ENCODE measurements around the gene XCL1. TPM values are rescaled to one million over a fixed set of nuclear protein-coding genes. Genes with fewer than 3 reads are reported as not detected.

The XCL1 gene
- total RNA-seq, 2 experiments from 2014 or later = 22.8 to 27.1 TPM

- H3K27me3 Mint-ChIP-seq = peaks cover 7% of the 10 kb centered on the region
- H3K4me1 Mint-ChIP-seq = no peaks in the 10 kb centered on the region
- POLR2A ChIA-PET = no interaction called here
- no peaks in the 10 kb centered on the region for H3K36me3 Mint-ChIP-seq
- H3K9me3 Mint-ChIP-seq = peaks cover 5% of the 10 kb centered on the region
- no peak overlapping the region for H3K4me3 Mint-ChIP-seq
- ATAC-seq (ENCODE audit: low read depth) = no peak
- no peak for DNase-seq
- H3K27ac Mint-ChIP-seq = no peak overlapping the region
Measured at GRCh38 chr1:168615965-168616364, 39.6 kb downstream of the XCL1 start.

- Mint-ChIP-seq H3K27ac (no peak overlapping the region), H3K27me3 (peaks cover 6% of the 10 kb centered on the region), H3K36me3 (no peaks in the 10 kb centered on the region), H3K9me3 (peaks cover 5% of the 10 kb centered on the region), H3K4me3 (no peak overlapping the region), H3K4me1 (no peaks in the 10 kb centered on the region)
- DNase-seq = no peak
- POLR2A ChIA-PET = no interaction called here
- ATAC-seq (ENCODE audit: low read depth) = no peak
Measured at GRCh38 chr1:168617974-168618750, 41.8 kb downstream of the XCL1 start.

- H3K27ac Mint-ChIP-seq = no peak overlapping the region
- no peaks in the 10 kb centered on the region for H3K36me3 Mint-ChIP-seq
- POLR2A ChIA-PET = no interaction called here
- H3K4me3 Mint-ChIP-seq = no peak overlapping the region
- H3K27me3 Mint-ChIP-seq = peaks cover 4% of the 10 kb centered on the region
- H3K4me1 Mint-ChIP-seq = no peaks in the 10 kb centered on the region
- DNase-seq (no peak), ATAC-seq (ENCODE audit: low read depth) (no peak)
- H3K9me3 Mint-ChIP-seq = peaks cover 5% of the 10 kb centered on the region
Measured at GRCh38 chr1:168618886-168619285, 42.5 kb downstream of the XCL1 start.

- DNase-seq (no peak), ATAC-seq (ENCODE audit: low read depth) (no peak)
- Mint-ChIP-seq H3K9me3 (peaks cover 5% of the 10 kb centered on the region), H3K36me3 (no peaks in the 10 kb centered on the region), H3K4me1 (no peaks in the 10 kb centered on the region), H3K27me3 (peaks cover 9% of the 10 kb centered on the region), H3K27ac (no peak overlapping the region), H3K4me3 (no peak overlapping the region)
- POLR2A ChIA-PET = no interaction called here
Measured at GRCh38 chr1:168621356-168621755, 45.0 kb downstream of the XCL1 start.

- POLR2A ChIA-PET = no interaction called here
- no peak overlapping the region for H3K27ac Mint-ChIP-seq
Measured at GRCh38 chr1:168623003-168623828, 46.8 kb downstream of the XCL1 start.

GRCh38 chr1:168623831-168624230 lies 47.4 kb downstream of the XCL1 start:
- no peaks in the 10 kb centered on the region for H3K36me3 Mint-ChIP-seq
- no peaks in the 10 kb centered on the region for H3K9me3 Mint-ChIP-seq
- H3K4me1 Mint-ChIP-seq = no peaks in the 10 kb centered on the region
- DNase-seq = no peak
- peaks cover 10% of the 10 kb centered on the region for H3K27me3 Mint-ChIP-seq
- POLR2A ChIA-PET = no interaction called here
- ATAC-seq (ENCODE audit: low read depth) = no peak
- H3K27ac Mint-ChIP-seq = no peak overlapping the region
- H3K4me3 Mint-ChIP-seq = no peak overlapping the region

More at GRCh38 chr1:168623003-168623828, 46.8 kb downstream of the XCL1 start:
- no peak for ATAC-seq (ENCODE audit: low read depth)
- H3K27me3 Mint-ChIP-seq = peaks cover 10% of the 10 kb centered on the region
- DNase-seq = no peak
- H3K9me3 Mint-ChIP-seq = no peaks in the 10 kb centered on the region
- H3K4me1 Mint-ChIP-seq = no peaks in the 10 kb centered on the region
- no peak overlapping the region for H3K4me3 Mint-ChIP-seq
- H3K36me3 Mint-ChIP-seq = no peaks in the 10 kb centered on the region

- ATAC-seq (ENCODE audit: low read depth) = no peak
- DNase-seq = no peak
- peaks cover 2% of the 10 kb centered on the region for H3K36me3 Mint-ChIP-seq
- no peaks in the 10 kb centered on the region for H3K4me1 Mint-ChIP-seq
- no peak overlapping the region for H3K4me3 Mint-ChIP-seq
- POLR2A ChIA-PET = no interaction called here
- H3K27me3 Mint-ChIP-seq = peaks cover 15% of the 10 kb centered on the region
- H3K9me3 Mint-ChIP-seq = peaks cover 1% of the 10 kb centered on the region
- H3K27ac Mint-ChIP-seq = no peak overlapping the region
Measured at GRCh38 chr1:168626326-168626725, 49.9 kb downstream of the XCL1 start.

GRCh38 chr1:168627370-168627769 lies 51.0 kb downstream of the XCL1 start:
- DNase-seq (no peak), ATAC-seq (ENCODE audit: low read depth) (no peak)
- Mint-ChIP-seq H3K9me3 (peaks cover 1% of the 10 kb centered on the region), H3K4me3 (no peak overlapping the region), H3K4me1 (no peaks in the 10 kb centered on the region), H3K36me3 (peaks cover 2% of the 10 kb centered on the region), H3K27ac (no peak overlapping the region), H3K27me3 (peaks cover 18% of the 10 kb centered on the region)
- POLR2A ChIA-PET = no interaction called here

GRCh38 chr1:168628807-168629206 lies 52.4 kb downstream of the XCL1 start:
- Mint-ChIP-seq H3K9me3 (peaks cover 3% of the 10 kb centered on the region), H3K4me1 (no peaks in the 10 kb centered on the region), H3K36me3 (peaks cover 2% of the 10 kb centered on the region), H3K27me3 (peaks cover 18% of the 10 kb centered on the region), H3K27ac (no peak overlapping the region), H3K4me3 (no peak overlapping the region)
- ATAC-seq (ENCODE audit: low read depth) = no peak
- no peak for DNase-seq
- POLR2A ChIA-PET = no interaction called here

GRCh38 chr1:168629466-168629865 lies 53.1 kb downstream of the XCL1 start:
- peaks cover 3% of the 10 kb centered on the region for H3K9me3 Mint-ChIP-seq
- no peak for DNase-seq
- H3K27ac Mint-ChIP-seq = no peak overlapping the region
- ATAC-seq (ENCODE audit: low read depth) = no peak
- peaks cover 18% of the 10 kb centered on the region for H3K27me3 Mint-ChIP-seq
- H3K4me1 Mint-ChIP-seq = no peaks in the 10 kb centered on the region
- H3K4me3 Mint-ChIP-seq = no peak overlapping the region
- POLR2A ChIA-PET = no interaction called here
- peaks cover 2% of the 10 kb centered on the region for H3K36me3 Mint-ChIP-seq

Other genes starting within 250 kb of the XCL1 start
- gene XCL2, start 32.6 kb upstream of the XCL1 start, total RNA-seq = 10 to 100 TPM; 15.4 to 19.3 TPM
- not detected for gene DPT, start 152.6 kb downstream of the XCL1 start, total RNA-seq

All from activated naive CD8-positive, alpha-beta T cell treated with anti-CD3 and anti-CD28 coated beads, Interleukin-2, amount 10 ng/mL, durations not matched to agents 7 days and 5 days (primary cell).